ENCODE data around the gene PEF1.

The PEF1 gene

GRCh38 chr1:31602081-31602480 is 42.6 kb downstream of the PEF1 start:
- ATAC-seq = no peak

DNA sequence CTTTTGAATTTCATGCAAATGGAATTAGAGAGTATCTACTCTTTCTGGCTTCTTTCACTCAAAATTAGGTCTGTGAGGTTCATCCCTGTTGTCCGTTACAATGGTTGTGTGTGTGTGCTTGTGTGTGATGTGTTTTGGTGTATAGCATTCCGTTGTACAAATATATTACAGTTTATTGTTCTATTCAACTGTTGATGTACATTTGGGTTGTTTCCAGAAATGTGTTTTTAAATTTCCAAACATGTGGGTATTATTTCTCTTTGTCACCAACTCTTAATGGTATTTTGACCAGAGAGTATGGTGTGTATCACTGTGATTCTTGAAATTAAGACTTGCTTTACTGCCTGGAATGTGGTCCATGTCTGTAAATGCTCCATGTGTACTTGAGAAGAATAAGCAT is 44.0 kb downstream of the PEF1 start:
- TF ChIP-seq CSRNP3 (CRISPR knock-in tag; IDR thresholded peaks at IDR 0.05) = no peak
- no peak for ATAC-seq

More at GRCh38 chr1:31602081-31602480, 42.6 kb downstream of the PEF1 start:
- TF ChIP-seq CSRNP3 (CRISPR knock-in tag; IDR thresholded peaks at IDR 0.05) = no peak
- TF ChIP-seq ZNF8 (CRISPR knock-in tag; IDR thresholded peaks at IDR 0.05) = peak; percentile 94
- no peak for TF ChIP-seq OSR1 (CRISPR knock-in tag; IDR thresholded peaks at IDR 0.05)
- no peak for TF ChIP-seq TOX (CRISPR knock-in tag; IDR thresholded peaks at IDR 0.05; ENCODE audit: borderline replicate concordance)
- no peak for TF ChIP-seq TCF4 (CRISPR knock-in tag; IDR thresholded peaks at IDR 0.05; ENCODE audit: borderline replicate concordance)

- ATAC-seq = no peak
- TF ChIP-seq ZNF565 (CRISPR knock-in tag; conservative IDR thresholded peaks at IDR 0.05; ENCODE audit: low read depth) (no peak), ZFP30 (CRISPR knock-in tag; IDR thresholded peaks at IDR 0.05) (no peak), TOX (CRISPR knock-in tag; IDR thresholded peaks at IDR 0.05; ENCODE audit: borderline replicate concordance) (no peak), POU6F1 (CRISPR knock-in tag; IDR thresholded peaks at IDR 0.05; ENCODE audit: borderline replicate concordance, low read depth) (no peak), ESRRG (CRISPR knock-in tag; IDR thresholded peaks at IDR 0.05) (no peak), TSHZ2 (CRISPR knock-in tag; IDR thresholded peaks at IDR 0.05) (no peak), CSDC2 (CRISPR knock-in tag; IDR thresholded peaks at IDR 0.05) (no peak), GLIS3 (CRISPR knock-in tag; IDR thresholded peaks at IDR 0.05) (no peak), CSRNP3 (CRISPR knock-in tag; IDR thresholded peaks at IDR 0.05) (no peak), ZC3H10 (CRISPR knock-in tag; IDR thresholded peaks at IDR 0.05) (no peak), RARB (CRISPR knock-in tag; IDR thresholded peaks at IDR 0.05) (no peak), BACH2 (CRISPR knock-in tag; IDR thresholded peaks at IDR 0.05; ENCODE audit: borderline replicate concordance) (no peak), ZNF70 (CRISPR knock-in tag; IDR thresholded peaks at IDR 0.05) (no peak), ZFP3 (CRISPR knock-in tag; IDR thresholded peaks at IDR 0.05) (no peak), PPARA (CRISPR knock-in tag; IDR thresholded peaks at IDR 0.05; ENCODE audit: borderline replicate concordance) (no peak), SNAI2 (CRISPR knock-in tag; IDR thresholded peaks at IDR 0.05) (no peak), ZNF8 (CRISPR knock-in tag; IDR thresholded peaks at IDR 0.05) (no peak), OSR1 (CRISPR knock-in tag; IDR thresholded peaks at IDR 0.05) (no peak)
- TF ChIP-seq, protein P1, sequence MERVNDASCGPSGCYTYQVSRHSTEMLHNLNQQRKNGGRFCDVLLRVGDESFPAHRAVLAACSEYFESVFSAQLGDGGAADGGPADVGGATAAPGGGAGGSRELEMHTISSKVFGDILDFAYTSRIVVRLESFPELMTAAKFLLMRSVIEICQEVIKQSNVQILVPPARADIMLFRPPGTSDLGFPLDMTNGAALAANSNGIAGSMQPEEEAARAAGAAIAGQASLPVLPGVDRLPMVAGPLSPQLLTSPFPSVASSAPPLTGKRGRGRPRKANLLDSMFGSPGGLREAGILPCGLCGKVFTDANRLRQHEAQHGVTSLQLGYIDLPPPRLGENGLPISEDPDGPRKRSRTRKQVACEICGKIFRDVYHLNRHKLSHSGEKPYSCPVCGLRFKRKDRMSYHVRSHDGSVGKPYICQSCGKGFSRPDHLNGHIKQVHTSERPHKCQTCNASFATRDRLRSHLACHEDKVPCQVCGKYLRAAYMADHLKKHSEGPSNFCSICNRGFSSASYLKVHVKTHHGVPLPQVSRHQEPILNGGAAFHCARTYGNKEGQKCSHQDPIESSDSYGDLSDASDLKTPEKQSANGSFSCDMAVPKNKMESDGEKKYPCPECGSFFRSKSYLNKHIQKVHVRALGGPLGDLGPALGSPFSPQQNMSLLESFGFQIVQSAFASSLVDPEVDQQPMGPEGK (CRISPR knock-in tag; IDR thresholded peaks at IDR 0.05; ENCODE audit: borderline replicate concordance) = no peak
- TF ChIP-seq, protein P2, sequence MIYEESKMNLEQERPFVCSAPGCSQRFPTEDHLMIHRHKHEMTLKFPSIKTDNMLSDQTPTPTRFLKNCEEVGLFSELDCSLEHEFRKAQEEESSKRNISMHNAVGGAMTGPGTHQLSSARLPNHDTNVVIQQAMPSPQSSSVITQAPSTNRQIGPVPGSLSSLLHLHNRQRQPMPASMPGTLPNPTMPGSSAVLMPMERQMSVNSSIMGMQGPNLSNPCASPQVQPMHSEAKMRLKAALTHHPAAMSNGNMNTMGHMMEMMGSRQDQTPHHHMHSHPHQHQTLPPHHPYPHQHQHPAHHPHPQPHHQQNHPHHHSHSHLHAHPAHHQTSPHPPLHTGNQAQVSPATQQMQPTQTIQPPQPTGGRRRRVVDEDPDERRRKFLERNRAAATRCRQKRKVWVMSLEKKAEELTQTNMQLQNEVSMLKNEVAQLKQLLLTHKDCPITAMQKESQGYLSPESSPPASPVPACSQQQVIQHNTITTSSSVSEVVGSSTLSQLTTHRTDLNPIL (CRISPR knock-in tag; IDR thresholded peaks at IDR 0.05; ENCODE audit: low read depth) = no peak
These were observed 45.7 kb downstream of the PEF1 start for GRCh38 chr1:31598980-31599379.

Data from SK-N-SH treated with all-trans-retinoic acid at 6 μM for 48 hours (cell line).